Measurements from ENCODE around the gene CRIM1.
A peak's percentile ranks its signal among the peaks of the same experiment; 100 is the strongest.

Gene CRIM1

GRCh38 chr2:36481709-36482108 lies 126.1 kb downstream of the CRIM1 start:
- in situ Hi-C loops (cut with HindIII; ENCODE audit: low pct_ligation_motif_present, low pct_unique_long_range_greater_than_20kb, low sequenced_read_pairs): no loop called here
- DNase-seq: no peak

- peak; percentile 93 for DNase-seq
Measured at GRCh38 chr2:36482576-36483214, 127.1 kb downstream of the CRIM1 start.

GRCh38 chr2:36483290-36483689 lies 127.7 kb downstream of the CRIM1 start:
- in situ Hi-C loops (cut with HindIII; ENCODE audit: low pct_ligation_motif_present, low pct_unique_long_range_greater_than_20kb, low sequenced_read_pairs): no loop called here
- no peak for DNase-seq

More at GRCh38 chr2:36482576-36483214, 127.1 kb downstream of the CRIM1 start:
- in situ Hi-C loops (cut with HindIII; ENCODE audit: low pct_ligation_motif_present, low pct_unique_long_range_greater_than_20kb, low sequenced_read_pairs): no loop called here

GRCh38 chr2:36484454-36484853 lies 128.9 kb downstream of the CRIM1 start:
- in situ Hi-C loops (cut with HindIII; ENCODE audit: low pct_ligation_motif_present, low pct_unique_long_range_greater_than_20kb, low sequenced_read_pairs): no loop called here
- DNase-seq: no peak

- DNase-seq: peak; percentile 84
- in situ Hi-C loops (cut with HindIII; ENCODE audit: low pct_ligation_motif_present, low pct_unique_long_range_greater_than_20kb, low sequenced_read_pairs): no loop called here
Measured at GRCh38 chr2:36485521-36485920, 129.9 kb downstream of the CRIM1 start.

GRCh38 chr2:36486521-36487044 lies 131.0 kb downstream of the CRIM1 start:
- in situ Hi-C loops (cut with HindIII; ENCODE audit: low pct_ligation_motif_present, low pct_unique_long_range_greater_than_20kb, low sequenced_read_pairs): no loop called here
- peak; percentile 86 for DNase-seq

GRCh38 chr2:36487947-36488346 lies 132.4 kb downstream of the CRIM1 start:
- DNase-seq: no peak
- in situ Hi-C loops (cut with HindIII; ENCODE audit: low pct_ligation_motif_present, low pct_unique_long_range_greater_than_20kb, low sequenced_read_pairs): no loop called here

- in situ Hi-C loops (cut with HindIII; ENCODE audit: low pct_ligation_motif_present, low pct_unique_long_range_greater_than_20kb, low sequenced_read_pairs): no loop called here
Measured at GRCh38 chr2:36489281-36489680, 133.7 kb downstream of the CRIM1 start.

GRCh38 chr2:36490749-36491148 lies 135.2 kb downstream of the CRIM1 start:
- DNase-seq: no peak
- in situ Hi-C loops (cut with HindIII; ENCODE audit: low pct_ligation_motif_present, low pct_unique_long_range_greater_than_20kb, low sequenced_read_pairs): no loop called here

More at GRCh38 chr2:36489281-36489680, 133.7 kb downstream of the CRIM1 start:
- DNase-seq: peak; percentile 61

- DNase-seq: no peak
- in situ Hi-C loops (cut with HindIII; ENCODE audit: low pct_ligation_motif_present, low pct_unique_long_range_greater_than_20kb, low sequenced_read_pairs): no loop called here
Measured at GRCh38 chr2:36492216-36492945, 136.8 kb downstream of the CRIM1 start.

- DNase-seq: no peak
- in situ Hi-C loops (cut with HindIII; ENCODE audit: low pct_ligation_motif_present, low pct_unique_long_range_greater_than_20kb, low sequenced_read_pairs): no loop called here
Measured at GRCh38 chr2:36493306-36493705, 137.7 kb downstream of the CRIM1 start.

- DNase-seq: no peak
- in situ Hi-C loops (cut with HindIII; ENCODE audit: low pct_ligation_motif_present, low pct_unique_long_range_greater_than_20kb, low sequenced_read_pairs): no loop called here
Measured at GRCh38 chr2:36497570-36498163, 142.1 kb downstream of the CRIM1 start.

GRCh38 chr2:36499128-36499820 lies 143.7 kb downstream of the CRIM1 start:
- DNase-seq: no peak
- in situ Hi-C loops (cut with HindIII; ENCODE audit: low pct_ligation_motif_present, low pct_unique_long_range_greater_than_20kb, low sequenced_read_pairs): no loop called here

GRCh38 chr2:36500072-36500471 lies 144.5 kb downstream of the CRIM1 start:
- in situ Hi-C loops (cut with HindIII; ENCODE audit: low pct_ligation_motif_present, low pct_unique_long_range_greater_than_20kb, low sequenced_read_pairs): no loop called here
- DNase-seq: no peak

- in situ Hi-C loops (cut with HindIII; ENCODE audit: low pct_ligation_motif_present, low pct_unique_long_range_greater_than_20kb, low sequenced_read_pairs): no loop called here
- no peak for DNase-seq
Measured at GRCh38 chr2:36502081-36502480, 146.5 kb downstream of the CRIM1 start.

- in situ Hi-C loops (cut with HindIII; ENCODE audit: low pct_ligation_motif_present, low pct_unique_long_range_greater_than_20kb, low sequenced_read_pairs): no loop called here
- DNase-seq: peak; percentile 66
Measured at GRCh38 chr2:36507408-36507812, 151.8 kb downstream of the CRIM1 start.

GRCh38 chr2:36509075-36509474 lies 153.5 kb downstream of the CRIM1 start:
- no peak for DNase-seq
- in situ Hi-C loops (cut with HindIII; ENCODE audit: low pct_ligation_motif_present, low pct_unique_long_range_greater_than_20kb, low sequenced_read_pairs): no loop called here

- in situ Hi-C loops (cut with HindIII; ENCODE audit: low pct_ligation_motif_present, low pct_unique_long_range_greater_than_20kb, low sequenced_read_pairs): no loop called here
- DNase-seq: no peak
Measured at GRCh38 chr2:36511858-36512603, 156.5 kb downstream of the CRIM1 start.
